Parathyroid adenoma (tissue), 2 donors: ENCODE results near the gene TRIM17.

Source experiments
- H2AFZ ChIP-seq: fragments of 300-600 bp; sonication (generic); one replicate; pipeline ENCODE4 v1.7.0; 2017; ENCODE audit warnings: antibody characterized with exemption, mild to moderate bottlenecking
- H3K27ac ChIP-seq: fragments of 300-600 bp; sonication (generic); one replicate; pipeline ENCODE4 v1.7.0; 2017
- H3K27me3 ChIP-seq: fragments of 300-600 bp; sonication (generic); one replicate; pipeline ENCODE4 v1.7.0; 2017; ENCODE audit warnings: low read length; ENCODE audit not compliant: control insufficient read depth, insufficient read depth
- H3K36me3 ChIP-seq: fragments of 300-600 bp; sonication (generic); one replicate; pipeline ENCODE4 v1.7.0; 2017; ENCODE audit warnings: low read length; ENCODE audit not compliant: control insufficient read depth, insufficient read depth
- H3K4me1 ChIP-seq: fragments of 300-600 bp; sonication (generic); one replicate; pipeline ENCODE4 v1.7.0; 2017; ENCODE audit warnings: control low read depth
- H3K4me2 ChIP-seq: fragments of 300-600 bp; sonication (generic); one replicate; pipeline ENCODE4 v1.7.0; 2017; ENCODE audit warnings: low read length
- H3K4me3 ChIP-seq: fragments of 300-600 bp; sonication (generic); one replicate; pipeline ENCODE4 v1.7.0; 2017; ENCODE audit warnings: low read depth, low read length
- H3K79me2 ChIP-seq: fragments of 300-600 bp; sonication (generic); one replicate; pipeline ENCODE4 v1.7.0; 2017; ENCODE audit warnings: control low read depth
- H3K9ac ChIP-seq: fragments of 300-600 bp; sonication (generic); one replicate; pipeline ENCODE4 v1.7.0; 2017; ENCODE audit warnings: mild to moderate bottlenecking
- H3K9me3 ChIP-seq: fragments of 300-600 bp; sonication (generic); one replicate; pipeline ENCODE4 v1.7.0; 2017; ENCODE audit warnings: low read length; ENCODE audit not compliant: control insufficient read depth
- CTCF ChIP-seq: fragments of 300-600 bp; sonication (generic); IDR thresholded peaks from one replicate; pipeline ENCODE4 v1.7.0; 2017; ENCODE audit warnings: antibody characterized with exemption, mild to moderate bottlenecking
- donor health status: primary hyperparathyroidism.

Gene TRIM17

GRCh38 chr1:228370941-228371740, 45.5 kb downstream of the TRIM17 start:
- no peaks in the 10 kb centered on the region for H3K36me3 ChIP-seq
- no peak overlapping the region for H3K4me3 ChIP-seq
- H3K27ac ChIP-seq = no peak overlapping the region
- no peaks in the 10 kb centered on the region for H3K79me2 ChIP-seq
- no peak overlapping the region for H3K9ac ChIP-seq
- no peak overlapping the region for H2AFZ ChIP-seq
- no peaks in the 10 kb centered on the region for H3K27me3 ChIP-seq
- peaks cover 4% of the 10 kb centered on the region for H3K4me1 ChIP-seq
- H3K4me2 ChIP-seq = no peak overlapping the region
- no peak for TF ChIP-seq CTCF
- no peaks in the 10 kb centered on the region for H3K9me3 ChIP-seq

- Histone ChIP-seq H3K4me2 (no peak overlapping the region), H3K27ac (no peak overlapping the region), H3K79me2 (no peaks in the 10 kb centered on the region), H3K9me3 (no peaks in the 10 kb centered on the region), H2AFZ (no peak overlapping the region), H3K36me3 (no peaks in the 10 kb centered on the region), H3K4me1 (peaks cover 4% of the 10 kb centered on the region), H3K4me3 (no peak overlapping the region), H3K9ac (no peak overlapping the region), H3K27me3 (no peaks in the 10 kb centered on the region)
- TF ChIP-seq CTCF = no peak
Observed at GRCh38 chr1:228370439-228370940, 46.2 kb downstream of the TRIM17 start.

GRCh38 chr1:228369608-228370438, 46.8 kb downstream of the TRIM17 start:
- TF ChIP-seq CTCF = no peak
- Histone ChIP-seq H3K4me2 (no peak overlapping the region), H3K9me3 (no peaks in the 10 kb centered on the region), H3K27me3 (no peaks in the 10 kb centered on the region), H2AFZ (no peak overlapping the region), H3K36me3 (no peaks in the 10 kb centered on the region), H3K9ac (no peak overlapping the region), H3K27ac (no peak overlapping the region), H3K4me1 (peaks cover 4% of the 10 kb centered on the region), H3K79me2 (no peaks in the 10 kb centered on the region), H3K4me3 (no peak overlapping the region)

- Histone ChIP-seq H3K79me2 (no peaks in the 10 kb centered on the region), H3K4me2 (no peak overlapping the region), H3K9ac (no peak overlapping the region), H3K27me3 (no peaks in the 10 kb centered on the region), H2AFZ (no peak overlapping the region), H3K36me3 (no peaks in the 10 kb centered on the region), H3K4me3 (no peak overlapping the region), H3K27ac (no peak overlapping the region), H3K9me3 (no peaks in the 10 kb centered on the region), H3K4me1 (peaks cover 4% of the 10 kb centered on the region)
- TF ChIP-seq CTCF = no peak
Observed at GRCh38 chr1:228368801-228369607, 47.7 kb downstream of the TRIM17 start.
